Stimulated activated CD4-positive, alpha-beta T cell treated with anti-CD3 and anti-CD28 coated beads, Interleukin-1b, Interleukin-23, amount 100 ng/mL, for 24 hours (primary cell): ENCODE data around the gene MPEG1.

ENCODE experiments used
- DNase-seq, 4 experiments: peaks; one replicate each; pipeline ENCODE4 v3.0.0-alpha.2; 2020; ENCODE audit warnings: low read depth in 4 of 4, low spot score in 1 of 4

Gene MPEG1, protein sequence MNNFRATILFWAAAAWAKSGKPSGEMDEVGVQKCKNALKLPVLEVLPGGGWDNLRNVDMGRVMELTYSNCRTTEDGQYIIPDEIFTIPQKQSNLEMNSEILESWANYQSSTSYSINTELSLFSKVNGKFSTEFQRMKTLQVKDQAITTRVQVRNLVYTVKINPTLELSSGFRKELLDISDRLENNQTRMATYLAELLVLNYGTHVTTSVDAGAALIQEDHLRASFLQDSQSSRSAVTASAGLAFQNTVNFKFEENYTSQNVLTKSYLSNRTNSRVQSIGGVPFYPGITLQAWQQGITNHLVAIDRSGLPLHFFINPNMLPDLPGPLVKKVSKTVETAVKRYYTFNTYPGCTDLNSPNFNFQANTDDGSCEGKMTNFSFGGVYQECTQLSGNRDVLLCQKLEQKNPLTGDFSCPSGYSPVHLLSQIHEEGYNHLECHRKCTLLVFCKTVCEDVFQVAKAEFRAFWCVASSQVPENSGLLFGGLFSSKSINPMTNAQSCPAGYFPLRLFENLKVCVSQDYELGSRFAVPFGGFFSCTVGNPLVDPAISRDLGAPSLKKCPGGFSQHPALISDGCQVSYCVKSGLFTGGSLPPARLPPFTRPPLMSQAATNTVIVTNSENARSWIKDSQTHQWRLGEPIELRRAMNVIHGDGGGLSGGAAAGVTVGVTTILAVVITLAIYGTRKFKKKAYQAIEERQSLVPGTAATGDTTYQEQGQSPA

DNA sequence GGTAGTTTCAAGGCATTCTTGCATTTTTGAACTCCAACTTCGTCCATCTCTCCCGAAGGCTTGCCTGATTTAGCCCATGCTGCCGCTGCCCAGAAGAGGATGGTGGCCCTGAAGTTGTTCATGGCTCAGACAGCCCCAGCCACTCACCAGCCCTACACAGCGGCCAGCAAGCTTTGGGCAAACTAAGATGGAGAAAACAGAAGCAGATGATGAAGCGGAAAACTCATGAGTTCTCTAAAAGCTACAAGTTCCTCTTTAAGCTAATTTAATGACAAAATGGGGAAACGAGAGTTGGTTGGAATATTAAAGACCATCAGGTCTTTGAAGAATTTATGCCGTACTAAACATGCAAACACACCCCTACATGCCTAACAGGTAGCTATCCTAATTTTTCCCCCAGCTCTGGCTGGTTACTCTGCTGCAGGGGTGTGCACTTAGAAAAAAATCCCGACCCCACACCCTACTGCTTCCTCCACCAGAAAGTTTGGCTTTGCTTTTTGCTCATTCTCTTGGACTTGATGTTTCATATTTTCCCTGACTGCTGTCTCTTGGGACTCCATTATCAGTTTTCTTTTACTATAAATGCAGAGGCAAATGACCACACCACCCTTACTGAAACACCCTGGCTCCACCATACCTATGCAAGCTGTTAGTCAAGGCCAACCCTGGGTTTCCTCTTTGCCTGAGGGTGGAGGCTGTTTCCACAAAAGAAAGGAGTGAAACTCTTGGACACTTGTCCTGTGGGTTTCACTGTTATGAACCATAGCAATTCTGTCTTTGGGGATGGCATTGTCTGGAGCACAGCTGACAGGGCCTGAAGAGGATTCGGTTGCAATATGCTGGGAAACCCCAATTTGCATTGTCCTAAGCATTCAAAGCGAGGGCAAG lies at the start of gene MPEG1:
TSS of gene MPEG1 (minus strand) at position 184 of the 888 bp plus-strand sequence. CDS start at position 122, 62 bp downstream.
- DNase-seq = no peak

DNA sequence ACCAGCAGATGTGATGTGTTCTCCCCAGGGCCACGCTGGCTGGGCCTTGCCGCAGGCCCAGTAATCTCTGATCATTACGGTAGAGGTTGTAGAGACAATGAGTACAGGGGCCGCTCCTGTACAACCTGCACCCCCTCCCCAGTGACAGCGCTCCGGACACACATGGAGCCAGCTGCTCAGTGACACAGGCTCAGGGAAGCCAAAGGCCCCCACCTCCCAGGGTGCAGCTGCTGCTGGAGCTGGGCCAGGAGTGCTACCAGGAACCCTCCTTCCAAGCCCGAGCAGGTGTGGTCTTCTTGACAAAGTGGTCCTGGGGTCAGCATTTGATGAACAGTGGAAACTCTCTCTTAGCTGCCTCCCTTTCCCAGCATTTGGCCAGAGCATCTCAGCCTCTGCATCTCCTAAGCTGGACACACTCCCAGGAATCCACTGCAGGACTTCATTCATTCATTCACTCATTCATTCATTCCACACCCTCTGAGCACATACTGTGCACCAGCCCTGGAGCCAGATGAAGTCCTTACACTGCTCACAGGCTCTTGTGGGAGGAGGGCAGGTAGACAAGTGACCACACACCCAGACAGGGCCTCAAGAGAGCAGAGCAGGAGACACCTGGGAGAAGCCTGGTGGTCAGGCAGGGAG lies 49.6 kb upstream of the MPEG1 start:
- no peak for DNase-seq

DNA sequence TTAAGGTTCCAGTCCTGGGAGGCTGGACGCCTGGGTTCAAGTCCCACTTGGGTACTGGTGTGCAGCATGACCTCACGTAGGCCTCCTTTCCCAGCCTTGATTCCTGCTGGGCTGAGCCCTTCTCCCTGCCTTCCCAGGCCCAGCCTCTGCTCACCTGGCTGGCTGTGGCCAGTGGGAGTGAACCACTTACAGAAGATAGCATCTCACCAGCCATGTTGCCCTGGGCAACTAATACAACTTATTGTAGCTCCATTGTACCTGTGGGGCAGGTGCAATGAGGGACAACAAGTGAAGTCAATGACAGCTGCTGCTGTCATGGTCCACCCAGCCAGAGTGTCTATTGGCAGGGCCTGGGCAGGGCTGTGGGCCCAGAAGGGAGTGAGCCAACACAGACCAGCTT lies 48.4 kb upstream of the MPEG1 start:
- DNase-seq = no peak

DNA sequence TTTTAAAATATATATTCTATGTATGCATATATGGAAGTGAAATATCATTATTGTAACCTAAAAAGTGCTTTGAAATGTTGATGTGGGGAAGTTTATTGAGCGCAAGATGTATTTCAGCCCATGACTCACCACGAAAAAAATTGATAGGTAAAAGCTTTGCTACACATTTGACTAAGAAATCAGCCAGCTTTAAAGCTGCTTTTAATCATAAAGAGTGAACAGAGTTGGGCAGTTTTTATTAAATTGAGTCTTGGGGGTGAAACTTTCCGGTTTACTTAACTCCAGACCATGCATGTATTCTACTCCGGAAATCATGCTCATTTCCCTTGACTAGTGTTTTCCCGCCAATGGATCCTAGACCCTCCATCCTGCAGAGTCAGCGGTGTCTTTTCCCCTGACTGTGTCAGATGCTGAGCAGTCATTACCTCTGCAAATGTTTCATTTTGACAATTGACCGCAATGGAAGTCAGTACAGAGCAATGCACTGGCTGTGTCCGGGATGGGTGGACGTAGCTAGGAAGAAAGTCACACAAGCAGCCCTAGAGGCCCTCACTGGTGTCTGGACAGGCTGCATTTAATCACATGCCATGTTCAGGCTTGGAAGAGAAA lies 47.2 kb upstream of the MPEG1 start:
- no peak for DNase-seq

DNA sequence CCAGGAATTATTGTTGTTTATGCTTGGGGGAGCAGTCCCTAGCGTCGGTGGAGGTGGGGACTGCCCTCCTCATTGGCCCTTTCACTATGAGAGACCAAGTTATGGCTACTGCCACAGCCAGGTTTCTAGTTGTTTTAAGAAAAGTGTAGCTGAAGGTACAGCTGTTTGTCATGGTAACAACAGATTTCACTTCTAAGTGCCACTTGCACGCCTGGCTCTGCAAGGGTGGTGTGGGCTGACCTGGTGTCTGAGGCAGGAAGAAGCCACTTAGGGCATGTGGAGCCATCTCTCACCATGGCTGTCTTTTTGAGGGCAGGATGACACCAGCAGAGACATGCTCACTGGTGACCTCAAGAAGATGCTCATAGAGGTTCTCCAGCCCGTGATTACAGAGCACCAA lies 46.3 kb upstream of the MPEG1 start:
- DNase-seq = no peak

DNA sequence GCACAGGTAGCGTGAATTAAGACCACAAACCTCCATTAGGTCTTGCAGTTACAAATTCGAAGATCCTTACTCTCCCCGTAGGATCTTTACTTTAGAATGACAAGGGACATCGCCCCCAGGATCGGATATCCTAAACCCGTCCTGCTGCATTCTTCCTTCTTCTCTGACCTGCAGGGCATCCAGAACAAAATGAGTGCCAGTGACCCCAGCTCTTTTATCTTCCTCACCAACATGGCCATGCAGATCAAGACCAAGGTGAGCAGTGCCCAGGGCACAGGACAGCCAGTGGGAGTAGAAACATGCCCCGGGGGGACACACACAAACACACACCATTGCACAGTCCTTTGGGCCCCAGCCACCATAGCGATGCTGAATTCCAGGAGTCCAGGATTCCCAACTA lies 42.6 kb upstream of the MPEG1 start:
- DNase-seq = no peak

DNA sequence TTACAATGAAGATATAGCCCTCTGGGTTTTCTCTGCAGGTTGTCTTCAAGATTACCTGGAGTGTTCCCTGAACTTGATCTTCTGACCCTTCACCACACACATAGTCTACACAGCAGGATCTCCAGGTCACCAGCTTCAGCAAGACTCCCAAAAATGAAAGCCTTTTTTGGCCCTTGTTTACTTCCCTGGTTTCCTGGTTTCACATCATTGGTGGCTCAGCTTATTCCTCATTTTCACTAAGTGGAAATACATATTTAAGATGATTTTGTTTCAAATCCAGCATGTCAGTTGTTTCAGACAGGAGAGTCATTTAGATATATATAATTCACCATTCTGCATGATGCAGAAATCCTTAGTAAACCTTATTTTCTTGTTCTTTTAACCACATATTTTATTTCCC lies 41.6 kb upstream of the MPEG1 start:
- no peak for DNase-seq

DNA sequence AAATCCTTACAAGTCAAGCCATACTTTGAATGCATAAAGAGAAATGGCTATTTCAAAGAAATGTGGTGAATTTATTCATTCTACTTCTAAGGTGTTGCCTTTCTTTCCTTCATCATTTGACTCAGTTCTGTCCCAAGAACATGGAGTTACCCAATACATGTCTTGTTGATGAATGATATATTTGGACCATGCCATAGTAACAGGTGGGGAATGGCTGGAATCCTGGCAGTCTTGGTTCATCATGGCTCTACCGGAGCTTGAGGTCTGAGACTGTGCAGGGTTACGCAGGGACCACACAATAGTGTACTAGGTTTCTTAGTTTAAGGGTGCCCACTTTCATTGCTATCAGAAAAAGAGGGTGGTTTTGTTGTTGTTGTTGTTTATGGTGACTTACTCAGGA lies 40.3 kb upstream of the MPEG1 start:
- no peak for DNase-seq

DNA sequence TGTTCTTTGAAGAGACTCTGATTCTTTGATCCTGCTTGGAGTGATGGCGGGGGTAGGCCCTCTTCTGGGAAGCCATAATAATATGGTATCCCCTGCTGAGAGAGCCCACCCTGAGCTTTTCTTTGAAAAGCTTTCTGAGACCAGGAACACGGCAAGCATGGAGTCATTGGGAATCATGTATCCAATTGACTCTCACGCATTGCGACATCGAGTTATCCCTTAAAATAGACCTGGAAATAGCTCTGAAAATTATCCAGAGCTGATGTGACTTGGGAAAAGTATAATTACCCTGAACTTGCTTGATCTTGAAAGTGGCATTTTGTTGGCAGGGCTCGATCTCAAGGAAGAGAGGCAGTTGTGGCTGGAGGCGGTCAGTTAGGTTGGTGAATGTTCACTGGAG lies 36.8 kb upstream of the MPEG1 start:
- no peak for DNase-seq

DNA sequence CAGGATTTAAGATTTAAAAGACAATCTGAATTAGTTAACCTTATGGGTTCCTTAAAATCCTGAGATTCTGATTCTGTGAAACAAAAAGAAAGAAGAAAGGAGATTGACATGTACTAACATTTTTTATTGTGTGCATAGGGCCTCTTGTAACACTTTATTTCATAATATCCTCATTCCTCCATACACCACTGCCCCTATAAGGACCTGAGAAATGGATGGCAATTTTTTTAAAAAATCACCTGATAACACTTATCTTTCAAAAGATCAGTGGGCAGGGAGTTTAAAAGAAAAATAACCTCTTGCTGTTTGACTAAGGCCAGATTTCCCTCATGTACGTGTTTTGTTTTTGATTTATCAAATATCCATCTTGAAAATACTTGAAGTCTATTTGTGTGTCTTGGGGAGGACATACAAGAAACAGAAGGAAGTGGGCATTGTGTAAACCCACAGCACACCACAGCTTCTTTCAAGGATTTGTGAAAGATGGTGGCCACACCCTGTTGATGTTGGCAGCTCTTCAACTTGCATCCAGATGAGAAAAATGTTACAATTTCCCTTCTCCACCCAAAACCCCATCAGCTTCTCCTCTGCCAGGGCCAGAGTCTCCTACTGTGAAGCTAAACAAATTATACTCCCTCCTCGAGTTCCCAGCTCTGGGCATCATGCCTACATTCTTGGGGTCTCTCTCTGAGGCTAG lies 35.0 kb upstream of the MPEG1 start:
- no peak for DNase-seq

DNA sequence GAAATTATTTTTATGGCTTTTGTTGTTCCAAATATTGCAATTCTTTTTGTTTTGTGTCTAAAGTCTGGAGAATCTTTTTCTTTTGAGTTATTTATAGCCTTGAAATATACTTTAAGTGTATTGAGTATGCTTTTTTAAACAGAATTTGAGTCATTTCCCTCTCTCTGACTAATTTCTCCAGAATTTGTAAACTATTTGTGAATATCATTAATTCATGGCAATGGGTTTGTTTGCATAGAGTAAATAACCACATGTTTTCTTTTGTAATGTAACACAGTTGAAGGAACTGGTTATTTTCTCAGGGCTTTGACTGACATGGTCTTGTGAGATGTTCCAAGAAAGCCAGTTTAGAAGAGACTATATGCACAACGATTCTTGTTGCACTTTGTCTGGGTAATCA lies 30.9 kb upstream of the MPEG1 start:
- DNase-seq = no peak

DNA sequence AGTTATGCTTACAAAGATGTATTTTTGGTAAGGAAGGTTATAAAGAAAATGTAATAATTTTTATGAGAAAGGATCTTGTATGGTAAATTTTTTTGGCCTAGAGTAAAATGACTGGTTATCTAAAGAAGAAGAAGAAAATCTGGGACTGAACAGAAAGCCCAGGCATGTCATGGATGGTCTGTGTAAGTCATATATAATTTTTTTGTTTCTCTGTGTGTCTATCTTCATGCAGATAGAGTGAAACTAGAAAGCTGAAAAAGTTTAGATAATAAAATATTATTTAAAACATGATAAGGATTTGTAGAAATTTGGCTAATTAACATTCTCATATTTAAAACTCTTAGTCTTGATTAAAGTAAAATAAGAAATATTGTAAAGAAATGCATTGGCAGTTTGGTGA lies 27.6 kb upstream of the MPEG1 start:
- no peak for DNase-seq

DNA sequence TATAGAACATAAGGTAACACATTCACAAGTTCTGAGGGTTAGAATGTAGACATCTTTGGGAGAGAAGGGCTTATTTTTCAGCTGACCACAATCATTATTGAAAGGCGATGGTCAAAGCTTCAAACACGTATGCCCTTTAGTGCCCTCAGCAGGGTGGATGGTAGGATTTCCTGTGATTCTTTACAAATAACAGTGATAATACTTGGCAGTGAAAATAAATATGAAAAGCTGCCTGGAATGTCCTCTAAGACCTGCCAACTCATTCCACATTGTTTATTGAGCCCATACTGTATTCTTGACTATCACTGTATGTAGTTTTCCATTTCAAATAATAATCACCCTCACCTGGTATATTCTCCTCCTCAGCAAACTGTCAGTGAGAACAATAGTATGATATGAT lies 13.7 kb upstream of the MPEG1 start:
- DNase-seq = no peak

DNA sequence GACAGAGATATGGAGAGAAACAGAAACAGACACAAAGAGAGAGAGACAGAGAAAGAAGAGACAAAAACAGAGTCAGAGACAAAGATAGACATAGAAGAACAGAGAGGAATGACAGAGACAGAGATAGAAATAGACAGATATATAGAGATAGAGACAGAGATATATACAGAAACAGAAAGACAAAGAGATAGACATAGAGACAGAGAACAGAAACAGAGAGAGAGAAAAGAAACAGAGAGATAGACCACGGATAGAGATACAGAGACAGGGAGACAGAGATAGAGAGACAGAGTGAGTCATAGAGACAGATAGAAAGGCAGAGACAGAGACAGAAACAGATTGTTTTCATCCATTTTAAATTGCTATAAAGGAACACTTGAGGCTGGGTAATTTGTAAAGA lies 12.3 kb upstream of the MPEG1 start:
- no peak for DNase-seq

DNA sequence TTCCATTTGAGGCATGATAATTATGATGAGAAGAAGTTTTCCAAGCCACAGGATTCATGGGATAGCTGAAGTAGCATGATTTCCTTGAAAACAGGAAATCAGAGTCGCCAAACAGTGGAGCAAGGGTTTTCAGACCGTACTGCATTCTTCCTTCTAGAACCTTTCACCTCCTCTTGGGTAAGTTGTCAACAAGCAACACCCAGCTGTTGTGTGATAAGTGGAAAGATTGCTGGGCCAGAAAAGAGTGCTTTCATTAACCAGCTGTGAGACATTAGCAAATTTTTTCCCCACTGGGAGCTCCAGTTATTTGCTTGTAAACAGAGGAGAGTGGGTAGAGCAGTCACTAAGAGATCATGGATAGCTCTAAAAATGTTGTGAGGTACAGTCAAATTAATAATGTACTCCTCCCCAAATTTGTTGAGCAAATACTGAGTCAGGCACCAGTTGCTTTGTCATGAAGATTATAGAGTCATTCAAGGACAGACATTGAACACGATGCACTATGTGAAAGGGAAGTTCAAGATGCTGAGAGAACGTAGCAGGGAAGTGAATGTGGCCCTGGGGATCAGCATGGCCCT lies 11.7 kb upstream of the MPEG1 start:
- DNase-seq = no peak

DNA sequence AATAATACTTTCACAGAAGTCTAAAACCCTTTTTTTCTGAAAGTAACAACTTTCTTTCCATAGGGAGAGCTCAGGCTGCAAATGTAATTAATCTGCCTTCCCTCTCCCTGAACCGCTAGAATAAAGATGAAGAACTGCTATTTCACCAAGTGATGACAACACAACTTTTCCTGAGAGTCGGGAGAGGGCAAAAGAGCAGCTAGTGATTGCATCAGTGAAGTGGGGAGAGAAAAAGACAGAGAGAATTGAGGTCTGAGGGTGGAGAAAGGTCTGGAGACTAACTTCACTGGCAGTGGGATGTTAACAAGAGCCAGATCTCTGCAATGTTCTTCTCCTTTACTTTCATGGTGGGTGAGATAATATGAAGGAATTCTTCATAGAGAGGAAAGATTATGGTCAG lies 10.9 kb upstream of the MPEG1 start:
- DNase-seq = no peak

DNA sequence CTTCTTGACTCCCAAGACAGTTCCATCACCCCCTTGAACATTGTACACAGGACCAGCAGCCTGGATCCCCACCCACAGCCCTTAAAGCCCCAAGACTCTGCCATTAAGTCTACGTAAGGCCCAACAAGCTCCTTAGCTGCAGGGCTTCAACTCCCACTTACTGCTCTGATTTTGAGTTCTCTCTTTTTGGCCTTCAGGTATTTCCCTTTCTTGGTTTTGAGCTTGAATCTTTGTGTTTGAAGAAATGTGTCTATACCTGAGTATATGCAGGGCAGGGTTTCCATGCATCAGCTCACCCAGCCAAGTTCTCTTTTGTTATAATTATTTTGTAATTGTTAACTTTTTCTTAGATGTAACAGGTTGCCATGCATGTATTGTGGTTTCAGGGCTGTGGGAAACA lies 10.4 kb upstream of the MPEG1 start:
- DNase-seq = no peak

DNA sequence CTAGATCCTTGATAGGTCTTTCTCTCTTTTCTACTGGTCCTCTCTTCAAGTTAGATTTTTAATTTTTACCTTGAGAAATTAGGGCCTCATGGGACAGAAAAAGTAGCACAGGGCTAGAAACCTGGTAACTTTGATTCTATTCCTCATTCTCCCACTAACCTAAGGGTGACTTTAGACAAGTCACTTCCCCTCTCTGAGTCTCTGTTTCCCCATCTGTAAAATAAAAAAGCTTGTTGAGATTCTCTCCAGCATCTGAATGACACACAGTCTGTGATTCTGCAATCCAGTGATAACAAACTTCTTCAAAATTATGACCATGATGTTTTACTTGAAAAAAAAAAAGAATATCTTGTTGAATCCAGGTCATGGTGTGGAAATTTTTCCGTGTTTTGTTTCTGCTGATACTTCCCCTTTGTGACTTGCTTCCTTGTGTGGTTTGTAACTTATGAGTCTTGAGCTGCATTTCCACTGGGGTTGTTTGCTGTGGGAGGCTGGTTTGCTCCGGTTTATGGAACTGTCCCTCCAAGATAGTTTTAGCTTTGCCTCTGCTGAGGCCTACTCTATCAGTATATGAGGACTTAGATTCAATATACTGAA lies 9.8 kb upstream of the MPEG1 start:
- no peak for DNase-seq

DNA sequence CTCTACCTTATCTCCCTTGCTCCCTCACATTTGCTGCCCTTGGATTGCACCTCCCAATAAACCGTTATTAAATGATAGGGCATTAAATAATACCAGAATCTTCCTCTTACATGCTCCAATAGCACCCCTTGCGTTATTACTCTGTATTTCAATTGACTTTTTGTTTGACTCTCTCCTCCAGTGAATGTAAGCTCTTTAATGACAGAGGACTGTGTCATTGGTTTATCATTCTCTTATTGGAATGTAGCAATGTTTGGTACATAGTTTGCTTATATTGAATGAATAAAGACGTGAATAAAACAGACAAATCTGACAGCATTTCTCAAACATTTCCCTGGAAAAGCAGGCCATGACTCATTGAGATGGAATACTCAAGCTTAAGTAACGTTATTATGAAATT lies 8.7 kb upstream of the MPEG1 start:
- DNase-seq = no peak

DNA sequence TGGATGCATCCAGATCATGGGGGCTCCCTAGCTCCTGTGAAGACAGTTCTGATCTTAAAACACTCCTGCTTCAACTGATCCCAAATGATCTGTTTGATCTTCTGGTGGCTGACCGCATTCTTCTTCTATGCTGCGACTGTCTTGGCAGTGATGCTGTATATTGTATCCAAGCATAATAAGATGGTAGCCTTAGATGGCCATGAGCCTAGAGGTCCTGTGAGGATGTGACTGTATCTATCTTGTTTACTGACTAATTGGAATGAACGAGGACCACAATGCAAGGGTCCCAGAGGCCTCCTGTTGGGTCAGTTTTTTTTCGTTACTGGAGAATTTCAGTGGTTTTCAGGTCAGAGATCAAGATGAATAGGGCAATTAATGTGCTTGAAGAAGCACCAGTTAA lies 7.1 kb upstream of the MPEG1 start:
- DNase-seq = no peak
